A549 (cell line): Measurements from ENCODE around the gene C16orf89. TPM values are rescaled to one million over a fixed set of nuclear protein-coding genes. Genes with fewer than 3 reads are reported as not detected.
A peak's percentile ranks its signal among the peaks of the same experiment; 100 is the strongest.

Experiments
- ATAC-seq, 2 experiments: fragments of 200-7000 bp in 1 of 2; fragments of >200 bp in 1 of 2; cut with Nextera tagmentation in 1 of 2; cut with Tn5 transposase in 1 of 2; 3 replicates each; pipeline versions ENCODE4 v1.8.0 to v1.9.1; 2018 to 2020; ENCODE audit warnings: mild to moderate bottlenecking in 1 of 2, moderate library complexity in 1 of 2
- CTCF ChIA-PET: fragments of 300-600 bp; sonication (Branson Sonifier 250); formaldehyde crosslinking; extraction: SDS; loops from one replicate; lab custom pipeline; 2021; ENCODE audit warnings: antibody characterized with exemption, inconsistent platforms; lab: Yijun Ruan, JAX
- POLR2A ChIA-PET: fragments of 350-600 bp; formaldehyde crosslinking; extraction: SDS; loops from one replicate; lab custom pipeline; 2021; ENCODE audit warnings: antibody characterized with exemption, inconsistent platforms; lab: Yijun Ruan, JAX
- DNase-seq, 2 experiments: peaks; one replicate each; pipeline versions ENCODE4 v3.0.0 to v3.0.0-alpha.2; 2011 to 2016; ENCODE audit warnings: low read depth in 1 of 2, low spot score in 1 of 2
- FAIRE-seq: peaks from 2 replicates; lab custom pipeline; 2011; peaks lifted over from hg19 to GRCh38; lab: Jason Lieb, UNC
- H3K27ac ChIP-seq, 2 experiments: fragments of >200 bp; sonication (Bioruptor Twin); formaldehyde crosslinking; 3 replicates each; pipeline ENCODE4 v1.5.1; 2016 to 2017
- H3K4me1 ChIP-seq: fragments of >200 bp; sonication (Bioruptor Twin); formaldehyde crosslinking; 3 replicates; pipeline ENCODE4 v1.6.1; 2016
- H3K4me2 ChIP-seq: fragments of >200 bp; sonication (Bioruptor Twin); formaldehyde crosslinking; 3 replicates; pipeline ENCODE4 v1.6.1; 2016
- H3K4me3 ChIP-seq: fragments of >200 bp; sonication (Bioruptor Twin); formaldehyde crosslinking; 3 replicates; pipeline ENCODE4 v1.5.1; 2016
- H3K9me3 ChIP-seq: fragments of >200 bp; sonication (Bioruptor Twin); formaldehyde crosslinking; 3 replicates; pipeline ENCODE4 v1.6.1; 2016
- ATOH8 ChIP-seq: fragments of 250-450 bp; sonication (Bioruptor Pico); IDR thresholded peaks from 2 replicates; pipeline ENCODE4 v1.5.0; 2020; ENCODE audit warnings: low read depth, mild to moderate bottlenecking, moderate library complexity
- BCL3 ChIP-seq: fragments of >200 bp; sonication (Bioruptor Twin); formaldehyde crosslinking; IDR thresholded peaks from 3 replicates; pipeline ENCODE4 v1.6.1; 2016
- CBX2 ChIP-seq: fragments of 200-600 bp; sonication (generic); IDR thresholded peaks from 2 replicates; pipeline ENCODE4 v1.6.1; 2016; ENCODE audit warnings: low read depth, mild to moderate bottlenecking, borderline replicate concordance
- CEBPB ChIP-seq, 2 experiments: fragments of >200 bp in 1 of 2; sonication (Bioruptor Twin) in 1 of 2; formaldehyde crosslinking in 1 of 2; IDR thresholded peaks; 2 replicates each; pipeline ENCODE4 v1.6.1; 2012 to 2016
- CHD2 ChIP-seq: fragments of 150-350 bp; IDR thresholded peaks from 2 replicates; pipeline ENCODE4 v1.6.1; 2014; ENCODE audit warnings: low read length; ENCODE audit not compliant: partially characterized antibody
- CHD4 ChIP-seq: fragments of 200-600 bp; sonication (generic); IDR thresholded peaks from 2 replicates; pipeline ENCODE4 v1.6.1; 2016; ENCODE audit warnings: antibody characterized with exemption, mild to moderate bottlenecking, borderline replicate concordance
- E2F6 ChIP-seq: IDR thresholded peaks from 2 replicates; pipeline ENCODE4 v1.6.1; 2012; ENCODE audit warnings: low read depth, borderline replicate concordance
- EHMT2 ChIP-seq: fragments of 200-600 bp; sonication (generic); IDR thresholded peaks from 2 replicates; pipeline ENCODE4 v1.6.1; 2016; ENCODE audit warnings: antibody characterized with exemption, low read depth, mild to moderate bottlenecking, moderate library complexity
- EP300 ChIP-seq, 2 experiments: fragments of >200 bp; sonication (Bioruptor Twin); formaldehyde crosslinking; IDR thresholded peaks; 2 replicates in 1 of 2; 3 replicates in 1 of 2; pipeline ENCODE4 v1.6.1; 2016 to 2017
- HEYL ChIP-seq: fragments of 250-450 bp; sonication (Bioruptor Pico); IDR thresholded peaks from 2 replicates; pipeline ENCODE4 v1.8.0; 2021; ENCODE audit warnings: mild to moderate bottlenecking, moderate library complexity
- MAZ ChIP-seq: fragments of 150-350 bp; IDR thresholded peaks from 2 replicates; pipeline ENCODE4 v1.6.1; 2014; ENCODE audit warnings: antibody characterized with exemption, low read depth, low read length, borderline replicate concordance
- NFE2L2 ChIP-seq: fragments of 150-350 bp; conservative IDR thresholded peaks from 2 replicates; pipeline ENCODE4 v1.6.1; 2014; ENCODE audit warnings: low read length
- PBX3 ChIP-seq: IDR thresholded peaks from 2 replicates; pipeline ENCODE4 v1.6.1; 2012
- REST ChIP-seq: fragments of 200-600 bp; sonication (generic); IDR thresholded peaks from 2 replicates; pipeline ENCODE4 v1.6.1; 2016; ENCODE audit warnings: antibody characterized with exemption, mild to moderate bottlenecking, moderate library complexity
- SMC3 ChIP-seq: fragments of >200 bp; sonication (Bioruptor Twin); formaldehyde crosslinking; IDR thresholded peaks from 3 replicates; pipeline ENCODE4 v1.6.1; 2018; ENCODE audit warnings: inconsistent platforms
- TFCP2L1 ChIP-seq: fragments of 250-450 bp; sonication (Bioruptor Pico); IDR thresholded peaks from 2 replicates; pipeline ENCODE4 v1.5.0; 2021; ENCODE audit warnings: mild to moderate bottlenecking
- USF2 ChIP-seq: fragments of 450-650 bp; IDR thresholded peaks from 2 replicates; pipeline ENCODE4 v1.6.1; 2014; ENCODE audit warnings: antibody characterized with exemption
- ZC3H11A ChIP-seq: fragments of 450-650 bp; IDR thresholded peaks from 2 replicates; pipeline ENCODE4 v1.6.1; 2014; ENCODE audit warnings: antibody characterized with exemption, mild to moderate bottlenecking
- ZNF302 ChIP-seq: fragments of 250-450 bp; sonication (Bioruptor Pico); IDR thresholded peaks from 2 replicates; pipeline ENCODE4 v1.9.0; 2021; ENCODE audit warnings: inconsistent platforms, mild to moderate bottlenecking, moderate library complexity
- WGBS: methylation state at CpG from one replicate; pipeline ENCODE4 v1.1.6; 2017; ENCODE audit errors: missing lambda C conversion rate; 5-methylcytosine and 5-hydroxymethylcytosine counted together
- polyA plus RNA-seq, 4 experiments: library from polyadenylated mRNA; depleted of rRNA in 3 of 4; stranded (reverse); fragments of >200 nt; fragmentation: RNase III in 1 of 4; extraction: RNeasy Plus Mini Kit Qiagen cat#74134 plus additional on column Dnase treatment in 1 of 4; gene quantifications; 2 replicates in 3 of 4; 3 replicates in 1 of 4; pipeline ENCODE4 v1.2.3, GENCODE V29; 2011 to 2017

C16orf89 gene
- polyA plus RNA-seq, 2 of the 4 experiments (the other 2 are of a cell fraction) = not detected

GRCh38 chr16:5069854-5070253 lies 4.1 kb upstream of the C16orf89 start:
- 75% methylated on average over 9 of the region's 9 CpGs for WGBS
- Histone ChIP-seq H3K4me2 (no peak overlapping the region), H3K9me3 (no peaks in the 10 kb centered on the region), H3K4me3 (no peak overlapping the region), H3K4me1 (peaks cover 9% of the 10 kb centered on the region; the same call in 1 of the 3 replicates), H3K27ac (no peak overlapping the region)
- no peak for FAIRE-seq
- no peak for ATAC-seq
- CTCF ChIA-PET = interaction anchor here (0.8 to 1.1 kb wide), 2 partner anchors 14 to 16 kb away, joined by 3 read pairs; no protein-coding TSS in a partner anchor
- DNase-seq = no peak
- POLR2A ChIA-PET = no interaction called here
- no peak for TF ChIP-seq SMC3
- no peak for TF ChIP-seq CBX2
- no peak for TF ChIP-seq PBX3
- no peak for TF ChIP-seq E2F6

- Histone ChIP-seq H3K4me3 (no peak overlapping the region), H3K4me1 (peaks cover 10% of the 10 kb centered on the region; the same call in 1 of the 3 replicates), H3K9me3 (no peaks in the 10 kb centered on the region), H3K27ac (no peak overlapping the region), H3K4me2 (no peak overlapping the region)
- WGBS = 43% methylated on average over 9 of the region's 9 CpGs
- ChIA-PET CTCF (no interaction called here), POLR2A (no interaction called here)
- DNase-seq = no peak
- FAIRE-seq = no peak
- ATAC-seq = no peak
- TF ChIP-seq NFE2L2 (no peak), USF2 (0 out of 2 replicates have a peak, but pooled peaks have one; percentile 25)
These were observed 3.3 kb upstream of the C16orf89 start for GRCh38 chr16:5069048-5069447.

GRCh38 chr16:5066511-5066910 lies 755 bp upstream of the C16orf89 start:
- no peak for ATAC-seq
- Histone ChIP-seq H3K4me1 (peaks cover 6% of the 10 kb centered on the region; the same call in 1 of the 3 replicates), H3K27ac (no peak overlapping the region), H3K4me2 (no peak overlapping the region), H3K9me3 (no peaks in the 10 kb centered on the region), H3K4me3 (no peak overlapping the region)
- FAIRE-seq = no peak
- no peak for DNase-seq
- TF ChIP-seq ZC3H11A (no peak), CHD2 (no peak), CHD4 (no peak), CEBPB (IDR thresholded peaks at IDR 0.05) (no peak), NFE2L2 (no peak), BCL3 (no peak), REST (no peak), ATOH8 (CRISPR knock-in tag) (no peak), E2F6 (no peak), EHMT2 (no peak), HEYL (CRISPR knock-in tag) (no peak), ZNF302 (CRISPR knock-in tag) (no peak), MAZ (no peak), EP300 (IDR thresholded peaks at IDR 0.05) (no peak), TFCP2L1 (CRISPR knock-in tag) (no peak)
- ChIA-PET CTCF (interaction anchor here (1.5 kb wide), 1 partner anchor 30 kb away, joined by 3 read pairs; no protein-coding TSS in a partner anchor), POLR2A (no interaction called here)
- 41% methylated on average over 6 of the region's 6 CpGs for WGBS
